ENCODE results near the gene SYNE1. TPM values are rescaled to one million over a fixed set of nuclear protein-coding genes. Genes with fewer than 3 reads are reported as not detected.
A peak's percentile ranks its signal among the peaks of the same experiment; 100 is the strongest.
"Not testable (repeated sequence)": the region's sequence is repeated elsewhere in the genome, so short reads cannot be mapped to it uniquely, and the experiment has no call there.

Gene SYNE1
- total RNA-seq, 1 experiment from 2014 or later = 10.8 TPM

GRCh38 chr6:152636021-152636608 lies 1.0 kb downstream of the SYNE1 start:
- Histone ChIP-seq H3K36me3 (no peaks in the 10 kb centered on the region), H3K4me3 (peak overlapping the region; percentile 47), H3K9me3 (no peaks in the 10 kb centered on the region), H3K27me3 (peaks cover 2% of the 10 kb centered on the region; the same call in 1 of the 2 replicates)
- no peak for DNase-seq

GRCh38 chr6:152634773-152635172 lies 2.4 kb downstream of the SYNE1 start:
- Histone ChIP-seq H3K9me3 (no peaks in the 10 kb centered on the region), H3K4me3 (no peak overlapping the region), H3K27me3 (peaks cover 2% of the 10 kb centered on the region; the same call in 1 of the 2 replicates), H3K36me3 (no peaks in the 10 kb centered on the region)
- no peak for DNase-seq

DNA sequence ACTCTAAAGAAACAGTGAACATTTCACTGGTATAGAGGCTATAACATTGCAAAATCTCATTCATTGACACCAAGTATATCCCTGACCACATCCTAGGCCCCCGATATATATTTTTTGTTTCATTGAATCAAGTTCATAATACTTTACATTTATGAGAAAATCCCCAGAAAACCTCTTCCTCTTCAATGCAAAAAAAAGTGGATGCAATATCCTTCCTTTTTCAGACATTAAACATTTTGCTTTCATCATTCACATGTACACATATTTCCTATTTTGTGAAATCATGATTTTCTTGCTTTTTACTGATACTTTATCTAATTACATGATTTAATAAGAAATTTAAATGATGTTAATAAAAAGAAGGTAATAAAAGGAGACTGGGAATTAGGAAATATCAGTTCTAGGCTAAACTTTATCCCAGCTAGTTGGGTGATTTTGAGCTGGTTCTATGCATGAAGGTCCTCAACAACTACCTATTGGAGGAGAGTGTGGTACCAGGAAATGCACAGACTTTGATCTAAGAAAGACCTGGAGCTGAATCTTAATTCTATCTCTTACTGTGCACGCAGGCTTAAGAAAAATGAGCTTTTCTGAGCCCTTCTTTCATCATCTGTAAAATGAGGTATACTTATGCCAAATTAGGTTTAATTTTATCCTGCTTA lies 4.9 kb downstream of the SYNE1 start:
- Histone ChIP-seq H3K4me3 (no peak overlapping the region), H3K27me3 (no peaks in the 10 kb centered on the region), H3K9me3 (no peaks in the 10 kb centered on the region), H3K36me3 (no peaks in the 10 kb centered on the region)
- no peak for DNase-seq

DNA sequence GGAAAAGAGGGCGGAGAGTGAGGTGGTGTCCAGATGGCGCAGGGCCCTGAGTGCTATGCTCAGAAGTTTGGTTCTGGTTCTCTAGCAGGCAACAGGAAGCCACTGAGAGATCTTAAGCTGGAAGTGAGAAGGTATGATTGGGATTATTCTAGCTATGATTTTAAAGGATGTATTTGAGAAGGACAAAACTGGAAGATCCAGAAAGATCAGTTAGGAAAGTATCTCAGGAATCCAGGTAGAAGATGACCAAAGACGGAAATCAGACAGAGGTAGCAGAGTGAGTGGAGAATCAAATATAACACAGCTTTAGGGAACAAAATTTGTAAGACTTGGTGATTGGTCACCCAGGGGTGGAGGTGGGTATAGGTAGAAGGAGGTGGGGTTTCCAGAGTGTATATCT lies 5.8 kb downstream of the SYNE1 start:
- H3K9me3 ChIP-seq = no peaks in the 10 kb centered on the region
- no peaks in the 10 kb centered on the region for H3K36me3 ChIP-seq
- no peak overlapping the region for H3K4me3 ChIP-seq
- no peak for DNase-seq
- no peaks in the 10 kb centered on the region for H3K27me3 ChIP-seq

GRCh38 chr6:152630832-152631231 lies 6.3 kb downstream of the SYNE1 start:
- Histone ChIP-seq H3K9me3 (no peaks in the 10 kb centered on the region), H3K36me3 (no peaks in the 10 kb centered on the region), H3K4me3 (no peak overlapping the region), H3K27me3 (no peaks in the 10 kb centered on the region)
- DNase-seq = no peak

- DNase-seq = no peak
- H3K36me3 ChIP-seq = no peaks in the 10 kb centered on the region
- no peaks in the 10 kb centered on the region for H3K27me3 ChIP-seq
- no peaks in the 10 kb centered on the region for H3K9me3 ChIP-seq
- H3K4me3 ChIP-seq = no peak overlapping the region
Observed at GRCh38 chr6:152625213-152625612, 11.9 kb downstream of the SYNE1 start.

DNA sequence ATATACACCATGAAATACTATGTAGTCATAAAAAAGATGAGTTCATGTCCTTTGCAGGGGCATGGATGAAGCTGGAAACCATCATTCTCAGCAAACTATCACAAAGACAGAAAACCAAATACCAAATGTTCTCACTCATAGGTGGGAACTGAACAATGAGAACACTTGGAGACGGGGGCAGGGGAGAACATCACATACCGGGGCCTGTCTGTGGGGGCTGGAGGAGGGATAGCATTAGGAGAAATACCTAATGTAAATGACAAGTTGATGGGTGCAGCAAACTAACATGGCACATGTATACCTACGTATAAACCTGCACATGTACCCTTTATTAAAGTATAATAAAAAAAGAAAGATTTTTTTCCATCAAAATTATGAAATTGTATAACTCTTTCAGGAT lies 22.4 kb downstream of the SYNE1 start:
- not testable (repeated sequence) for H3K9me3 ChIP-seq, H3K27me3 ChIP-seq, H3K4me3 ChIP-seq, DNase-seq, H3K36me3 ChIP-seq

DNA sequence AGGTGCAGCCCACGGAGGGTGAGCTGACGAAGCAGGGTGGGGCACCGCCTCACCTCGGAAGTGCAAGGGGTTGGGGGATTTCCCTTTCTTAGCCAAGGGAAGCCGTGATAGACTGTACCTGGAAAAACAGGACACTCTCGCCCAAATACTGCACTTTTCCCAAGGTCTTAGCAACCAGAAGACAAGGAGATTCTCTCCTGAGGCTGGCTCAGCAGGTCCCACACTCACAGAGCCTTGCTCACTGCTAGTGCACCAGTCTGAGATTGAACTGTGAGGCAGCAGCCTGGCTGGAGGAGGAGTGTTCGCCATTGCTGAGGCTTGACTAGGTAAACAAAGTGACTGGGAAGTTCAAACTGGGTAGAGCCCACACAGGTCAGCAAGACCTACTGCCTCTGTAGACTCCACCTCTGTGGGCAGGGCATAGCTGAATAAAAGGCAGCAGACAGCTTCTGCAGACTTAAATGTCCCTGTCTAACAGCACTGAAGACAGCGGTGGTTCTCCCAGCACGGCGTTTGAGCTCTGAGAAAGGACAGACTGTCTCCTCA lies 28.0 kb downstream of the SYNE1 start:
- Histone ChIP-seq H3K9me3 (no peaks in the 10 kb centered on the region), H3K27me3 (no peaks in the 10 kb centered on the region), H3K4me3 (no peak overlapping the region), H3K36me3 (no peaks in the 10 kb centered on the region)
- DNase-seq = no peak

- H3K4me3 ChIP-seq = no peak overlapping the region
- no peak for DNase-seq
- no peaks in the 10 kb centered on the region for H3K27me3 ChIP-seq
- H3K9me3 ChIP-seq = no peaks in the 10 kb centered on the region
- H3K36me3 ChIP-seq = no peaks in the 10 kb centered on the region
Observed at GRCh38 chr6:152605941-152606340, 31.2 kb downstream of the SYNE1 start.

- peaks cover 2% of the 10 kb centered on the region; the same call in 1 of the 2 replicates for H3K27me3 ChIP-seq
- DNase-seq = no peak
- H3K4me3 ChIP-seq = no peak overlapping the region
- no peaks in the 10 kb centered on the region for H3K36me3 ChIP-seq
- no peaks in the 10 kb centered on the region for H3K9me3 ChIP-seq
Observed at GRCh38 chr6:152605342-152605741, 31.8 kb downstream of the SYNE1 start.

DNA sequence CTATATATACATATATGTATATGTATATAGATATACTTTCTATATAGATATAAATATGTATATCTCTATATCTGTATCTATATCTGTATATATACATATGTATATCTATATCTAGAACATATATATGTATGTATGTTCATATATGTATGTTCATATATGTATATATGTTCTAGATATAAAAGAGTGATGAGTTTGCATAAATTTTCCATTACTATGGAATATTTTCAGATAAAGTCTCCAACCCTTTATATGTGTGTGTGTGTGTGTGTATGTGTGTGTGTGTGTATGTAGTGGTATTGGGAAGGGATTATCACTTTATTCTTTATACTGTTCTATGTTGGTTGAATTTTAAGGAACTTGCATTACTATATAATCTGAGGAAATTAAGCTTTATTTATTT lies 33.3 kb downstream of the SYNE1 start:
- DNase-seq = no peak
- no peak overlapping the region for H3K4me3 ChIP-seq
- H3K36me3 ChIP-seq = no peaks in the 10 kb centered on the region
- H3K9me3 ChIP-seq = no peaks in the 10 kb centered on the region
- H3K27me3 ChIP-seq = peaks cover 3% of the 10 kb centered on the region; the same call in 1 of the 2 replicates

- Histone ChIP-seq H3K9me3 (no peaks in the 10 kb centered on the region), H3K4me3 (no peak overlapping the region), H3K36me3 (no peaks in the 10 kb centered on the region), H3K27me3 (peaks cover 3% of the 10 kb centered on the region; the same call in 1 of the 2 replicates)
- no peak for DNase-seq
Observed at GRCh38 chr6:152600022-152600421, 37.1 kb downstream of the SYNE1 start.

GRCh38 chr6:152598901-152599537 lies 38.1 kb downstream of the SYNE1 start:
- Histone ChIP-seq H3K27me3 (peaks cover 3% of the 10 kb centered on the region; the same call in 1 of the 2 replicates), H3K9me3 (no peaks in the 10 kb centered on the region), H3K4me3 (no peak overlapping the region), H3K36me3 (no peaks in the 10 kb centered on the region)
- DNase-seq = no peak

- no peak for DNase-seq
- Histone ChIP-seq H3K9me3 (no peaks in the 10 kb centered on the region), H3K36me3 (no peaks in the 10 kb centered on the region), H3K4me3 (no peak overlapping the region), H3K27me3 (peaks cover 3% of the 10 kb centered on the region; the same call in 1 of the 2 replicates)
Observed at GRCh38 chr6:152598421-152598820, 38.7 kb downstream of the SYNE1 start.

DNA sequence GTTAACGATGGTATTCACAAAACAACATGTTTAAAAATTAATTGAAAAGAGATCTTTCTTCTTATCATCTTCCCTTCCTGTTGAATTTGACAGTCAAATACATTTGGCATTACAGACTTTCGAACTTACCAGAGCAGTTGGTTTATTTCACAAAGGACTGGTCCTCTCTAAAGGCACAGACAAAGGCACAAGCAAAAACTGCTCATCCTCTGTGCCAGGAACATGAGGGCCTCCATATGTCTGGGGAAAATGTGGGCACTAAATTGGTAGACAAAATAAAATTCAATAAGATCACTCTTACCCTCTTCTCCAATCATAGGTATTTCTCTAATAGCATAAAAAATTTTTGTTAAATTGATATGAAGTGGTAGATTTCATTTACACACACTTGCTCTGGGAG lies 40.4 kb downstream of the SYNE1 start:
- DNase-seq = no peak
- peaks cover 3% of the 10 kb centered on the region; the same call in 1 of the 2 replicates for H3K27me3 ChIP-seq
- H3K36me3 ChIP-seq = no peaks in the 10 kb centered on the region
- no peaks in the 10 kb centered on the region for H3K9me3 ChIP-seq
- no peak overlapping the region for H3K4me3 ChIP-seq

GRCh38 chr6:152595499-152595898 lies 41.7 kb downstream of the SYNE1 start:
- Histone ChIP-seq H3K9me3 (no peaks in the 10 kb centered on the region), H3K27me3 (peaks cover 2% of the 10 kb centered on the region; the same call in 1 of the 2 replicates), H3K36me3 (no peaks in the 10 kb centered on the region), H3K4me3 (no peak overlapping the region)
- no peak for DNase-seq

GRCh38 chr6:152594701-152595100 lies 42.5 kb downstream of the SYNE1 start:
- DNase-seq = no peak
- Histone ChIP-seq H3K4me3 (no peak overlapping the region), H3K27me3 (no peaks in the 10 kb centered on the region), H3K36me3 (no peaks in the 10 kb centered on the region), H3K9me3 (no peaks in the 10 kb centered on the region)

Data from MG63 (cell line).